GM18873 (cell line): Measurements from ENCODE around the gene MSRB3.

Experiments used
- ATAC-seq: cut with Tn5 transposase; IDR thresholded peaks from one replicate; pipeline ENCODE4 v1.9.1; 2021; ENCODE audit warnings: mild to moderate bottlenecking, moderate library complexity, moderate number of reproducible peaks; ENCODE audit not compliant: unreplicated experiment, low FRiP score

The MSRB3 gene

DNA sequence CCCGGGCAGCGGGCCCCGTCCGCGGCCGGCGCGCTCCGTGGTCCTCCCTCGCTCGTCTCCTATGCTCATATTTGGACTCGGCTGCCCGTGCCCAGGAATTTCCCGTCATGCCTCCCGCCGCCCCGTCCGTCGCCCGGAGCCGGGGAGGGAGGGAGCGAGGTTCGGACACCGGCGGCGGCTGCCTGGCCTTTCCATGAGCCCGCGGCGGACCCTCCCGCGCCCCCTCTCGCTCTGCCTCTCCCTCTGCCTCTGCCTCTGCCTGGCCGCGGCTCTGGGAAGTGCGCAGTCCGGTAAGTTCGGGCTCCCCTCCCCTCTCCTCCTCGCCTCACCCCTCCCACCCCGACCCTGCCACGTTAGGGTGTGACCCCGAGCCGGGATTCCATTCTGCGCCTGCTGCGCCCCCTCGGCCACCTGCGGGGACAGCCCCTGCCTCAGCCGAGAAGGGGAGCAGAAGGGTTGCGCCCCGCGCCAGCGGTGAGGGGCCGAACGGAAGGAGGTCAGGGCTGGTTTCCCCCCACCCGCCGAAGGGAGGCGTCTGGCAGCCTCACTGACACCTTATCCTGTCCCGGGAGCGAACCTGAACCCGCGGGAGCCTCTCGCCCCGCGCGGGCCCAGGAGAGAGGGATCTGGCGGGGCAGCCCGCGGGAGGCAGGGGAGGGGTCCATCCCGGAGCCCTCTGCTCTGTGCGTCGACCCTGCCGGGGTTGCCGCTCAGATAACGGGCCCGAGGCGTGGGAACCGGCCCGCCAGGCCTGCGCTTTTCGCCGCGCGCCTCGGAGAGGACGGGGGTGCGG, at the start of gene MSRB3:
Gene MSRB3 (plus strand): TSS at position 108 of the 793 bp plus-strand sequence. CDS start 29,897 bp downstream, outside the sequence.
- peak; percentile 68 for ATAC-seq

DNA sequence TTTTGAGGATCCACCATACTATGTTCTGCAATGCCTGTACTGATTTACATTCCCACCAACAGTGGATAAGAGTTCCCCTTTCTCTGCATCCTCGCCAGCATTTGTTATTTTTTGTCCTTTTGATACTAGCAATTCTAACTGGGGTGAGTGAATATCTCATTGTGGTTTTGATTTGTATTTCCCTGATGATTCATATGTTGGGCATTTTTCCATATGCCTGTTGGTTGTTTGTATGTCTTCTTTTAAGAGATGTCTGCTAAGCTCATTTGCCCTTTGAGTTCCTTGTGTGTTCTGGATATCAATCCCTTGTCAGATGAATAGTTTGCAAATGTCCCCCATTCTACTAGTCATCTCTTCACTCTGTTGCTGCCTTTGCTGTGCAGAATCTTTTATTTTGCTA, 49.0 kb upstream of the MSRB3 start:
- ATAC-seq: no peak

DNA sequence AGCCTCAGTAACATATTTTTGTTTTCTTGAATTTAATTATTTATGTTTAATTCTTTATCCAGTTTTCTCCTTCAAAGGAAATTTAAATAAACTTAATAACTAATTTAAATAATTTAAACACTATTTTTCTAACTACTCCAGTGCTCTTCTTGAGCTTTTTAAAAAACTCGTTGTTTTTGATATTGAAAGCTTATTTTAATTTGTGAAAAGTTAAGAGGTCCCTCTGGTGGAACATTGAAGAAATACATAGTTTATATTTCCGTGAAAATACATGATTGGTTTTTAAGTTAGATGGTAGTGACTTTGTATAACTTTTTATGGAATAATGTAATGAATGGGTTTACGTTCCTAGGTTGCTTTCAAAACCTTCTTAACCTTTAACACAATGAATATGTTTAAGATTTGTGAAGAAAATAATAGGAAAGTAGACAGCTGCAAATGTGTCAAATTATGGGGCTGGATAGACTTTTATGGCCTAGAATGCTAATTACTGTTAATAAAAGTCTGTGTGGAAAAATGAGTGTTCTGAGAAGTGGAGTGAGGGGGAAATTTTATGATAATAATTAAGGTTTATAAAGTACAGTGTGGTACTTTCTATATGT, 45.9 kb upstream of the MSRB3 start:
- no peak for ATAC-seq

DNA sequence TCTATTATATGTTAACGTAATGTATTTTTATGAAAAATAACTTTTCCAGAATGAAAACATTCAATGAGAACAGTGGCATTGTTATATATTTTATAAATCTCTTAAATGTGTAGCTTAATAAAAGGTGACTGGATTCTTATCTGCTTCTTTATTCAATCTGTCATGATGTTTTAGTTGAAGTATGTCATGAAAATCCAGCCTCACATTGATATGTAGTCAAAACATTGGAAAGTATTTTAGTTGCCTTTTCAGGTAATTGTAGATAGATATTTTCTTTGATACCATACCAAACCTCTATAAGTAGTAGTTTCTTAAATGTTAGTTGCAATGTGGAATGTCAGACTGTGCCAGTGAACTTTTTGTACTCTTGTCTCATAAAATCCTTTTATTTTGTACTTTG, 41.3 kb upstream of the MSRB3 start:
- no peak for ATAC-seq

DNA sequence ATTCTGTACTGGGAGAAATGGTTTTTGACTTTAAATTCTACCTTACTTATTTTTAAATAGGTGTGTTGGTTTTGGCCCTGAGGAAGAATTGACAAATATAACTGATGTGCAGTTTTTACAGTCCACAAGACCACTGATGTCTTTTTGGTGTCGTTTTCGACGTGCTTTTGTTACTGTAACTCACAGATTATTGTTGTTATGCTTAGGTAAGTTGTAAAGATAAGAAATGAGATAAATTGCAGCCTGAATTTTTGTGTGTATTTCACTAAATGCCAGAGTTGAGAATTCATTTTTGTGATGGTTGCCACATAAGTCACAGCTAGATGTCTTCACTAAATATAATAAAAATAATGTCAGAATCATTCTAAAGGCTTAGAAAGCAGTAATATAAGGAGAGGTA, 39.9 kb upstream of the MSRB3 start:
- no peak for ATAC-seq

DNA sequence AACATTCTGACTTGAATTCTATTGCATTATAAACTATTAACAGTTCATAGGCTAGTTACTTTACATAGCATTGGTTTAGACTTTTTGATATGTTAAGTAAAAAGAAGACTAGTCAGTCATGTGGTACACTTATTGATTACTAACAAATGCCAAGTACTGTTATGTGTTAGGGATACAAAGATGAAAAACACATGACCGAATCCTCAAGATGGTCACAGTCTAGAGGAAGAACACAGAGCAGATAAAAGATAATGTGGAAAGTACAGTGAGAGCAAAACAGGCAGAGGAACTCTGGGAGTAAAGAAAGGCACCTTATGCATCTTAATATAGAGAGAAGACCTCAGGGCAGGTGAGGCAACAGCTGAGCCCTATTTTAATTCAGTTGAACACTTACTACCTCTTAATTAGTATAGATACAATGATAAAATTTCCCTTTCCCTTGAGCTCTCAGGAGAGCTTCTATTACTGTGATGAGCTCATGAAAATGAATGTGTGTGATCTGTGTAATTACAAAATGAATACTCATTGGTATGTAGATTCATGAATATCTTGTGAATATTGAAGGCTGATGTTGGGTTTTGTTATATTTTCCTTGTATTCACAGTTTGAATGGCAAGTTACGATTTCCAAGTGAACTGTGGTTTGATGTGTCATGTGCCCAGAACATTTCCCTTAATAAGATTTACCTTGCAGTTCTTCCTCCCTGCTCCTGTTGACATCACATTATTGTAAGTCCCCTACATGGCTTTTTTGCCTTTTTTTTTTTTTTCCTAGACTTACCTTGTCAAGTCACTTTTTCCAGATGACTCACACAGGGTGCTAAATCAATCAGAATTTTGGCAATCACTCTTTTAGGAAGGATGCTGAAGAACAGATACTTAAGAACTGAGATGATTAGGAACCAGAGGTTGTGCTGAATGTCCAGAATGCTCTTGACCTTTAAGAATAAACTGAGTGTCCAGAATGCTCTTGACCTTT, 29.5 kb upstream of the MSRB3 start:
- no peak for ATAC-seq

DNA sequence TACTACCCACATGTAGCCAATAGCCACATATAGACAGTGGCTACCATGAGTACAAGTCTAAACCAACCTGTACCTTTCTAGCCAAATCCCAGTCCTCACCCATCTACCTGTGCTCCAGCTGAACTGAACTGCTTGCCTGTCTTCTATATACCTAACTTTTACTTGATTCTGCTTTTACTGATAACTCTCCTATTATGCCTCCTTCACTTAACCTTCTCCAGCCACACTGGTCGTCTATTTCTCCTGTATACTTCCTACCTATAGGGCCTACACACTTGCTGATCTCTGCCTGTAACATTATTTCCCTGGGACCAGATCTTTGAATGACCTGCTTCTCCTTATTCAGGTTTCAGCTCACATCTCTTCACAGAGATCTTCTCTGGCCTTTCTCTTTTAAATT, 26.0 kb upstream of the MSRB3 start:
- no peak for ATAC-seq

DNA sequence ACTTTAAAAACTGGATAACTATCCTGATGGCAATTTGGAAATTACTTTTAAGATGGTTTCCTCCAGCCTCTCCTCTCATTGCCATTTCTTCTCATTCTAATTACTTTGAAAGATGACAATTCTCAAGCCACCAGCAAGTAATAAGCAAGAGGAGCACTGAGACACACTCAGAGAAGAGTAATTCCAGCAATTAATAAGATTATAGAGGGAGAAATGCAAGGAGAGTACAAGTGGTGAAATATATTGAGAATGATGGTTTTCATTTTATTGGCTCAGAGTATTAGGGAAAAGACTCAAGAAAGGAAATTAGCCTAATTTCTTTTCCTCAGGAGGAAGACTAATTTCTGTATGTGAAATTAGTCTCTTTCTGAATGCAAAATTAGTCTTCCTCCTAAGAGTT, 20.5 kb upstream of the MSRB3 start:
- no peak for ATAC-seq

DNA sequence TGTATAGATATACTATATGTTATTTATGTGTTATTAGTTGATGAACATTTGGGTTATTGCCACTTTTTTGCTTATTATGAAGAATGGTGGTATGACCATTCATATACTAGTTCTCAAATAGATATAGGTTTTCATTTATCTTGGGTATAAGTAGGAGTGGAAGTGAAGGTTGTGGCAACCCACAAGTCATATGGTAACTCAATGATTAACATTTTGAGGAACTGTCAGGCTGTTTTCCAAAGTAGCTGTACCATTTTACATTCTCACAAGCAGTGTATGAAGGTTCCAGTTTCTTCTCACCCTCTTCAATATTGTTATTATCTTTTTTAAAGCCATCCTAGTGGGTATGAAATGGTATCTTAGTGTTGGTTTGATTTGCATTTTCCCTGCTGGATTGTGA, 19.0 kb upstream of the MSRB3 start:
- no peak for ATAC-seq

DNA sequence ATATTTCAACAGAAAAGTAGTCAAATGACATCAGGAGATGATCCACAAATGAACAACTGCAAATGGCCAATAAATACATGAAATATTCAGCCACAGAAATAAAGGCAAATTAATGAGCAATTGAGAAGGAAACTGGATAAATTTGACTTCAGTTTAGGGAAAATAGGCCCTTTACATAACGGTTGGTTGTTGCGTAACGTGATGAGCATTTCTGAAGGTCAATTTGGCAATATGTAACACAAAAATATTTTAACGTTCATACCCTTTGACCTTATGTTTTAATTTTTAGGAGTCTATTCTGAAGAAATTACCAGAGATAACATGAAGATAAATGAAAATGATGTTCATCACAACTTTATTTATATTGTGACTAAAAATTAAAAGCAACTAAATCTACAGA, 14.7 kb upstream of the MSRB3 start:
- ATAC-seq: no peak

DNA sequence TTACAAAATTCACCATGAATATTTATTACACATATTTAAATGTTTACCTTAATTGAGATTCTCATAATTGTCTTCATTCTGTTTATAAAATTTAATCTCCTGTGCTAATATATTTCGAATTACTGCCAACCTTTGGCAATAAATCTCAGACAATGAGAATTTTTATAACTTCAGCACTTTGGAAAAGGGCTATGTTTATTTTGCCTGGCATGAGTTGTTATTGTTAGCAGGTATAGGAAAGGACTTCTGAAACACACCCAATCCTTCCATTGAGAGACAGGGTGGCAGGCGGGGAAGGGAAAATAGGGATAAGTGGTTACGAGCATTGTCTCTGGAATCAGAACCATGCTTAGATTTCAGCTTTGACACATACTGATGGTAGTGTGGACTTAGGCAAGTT, 12.1 kb upstream of the MSRB3 start:
- ATAC-seq: no peak

DNA sequence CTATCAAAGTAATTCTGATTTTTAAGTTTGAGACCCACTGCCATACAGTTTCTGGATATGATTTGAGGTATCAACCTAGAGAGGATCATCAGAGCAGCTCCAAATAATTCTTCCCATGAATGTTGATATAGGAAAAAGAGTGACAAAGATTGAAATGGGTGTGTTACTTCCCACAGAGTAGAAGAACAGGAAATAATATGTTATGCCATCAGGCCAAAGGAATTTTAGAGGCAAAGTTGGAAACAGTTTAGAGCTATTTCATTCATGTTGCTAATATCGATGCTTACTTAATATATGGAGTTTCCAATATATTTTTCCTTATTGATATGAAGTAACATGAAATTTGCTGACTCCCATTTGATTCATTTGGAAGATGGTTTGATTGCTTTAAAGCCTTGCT, 8.9 kb upstream of the MSRB3 start:
- ATAC-seq: no peak

DNA sequence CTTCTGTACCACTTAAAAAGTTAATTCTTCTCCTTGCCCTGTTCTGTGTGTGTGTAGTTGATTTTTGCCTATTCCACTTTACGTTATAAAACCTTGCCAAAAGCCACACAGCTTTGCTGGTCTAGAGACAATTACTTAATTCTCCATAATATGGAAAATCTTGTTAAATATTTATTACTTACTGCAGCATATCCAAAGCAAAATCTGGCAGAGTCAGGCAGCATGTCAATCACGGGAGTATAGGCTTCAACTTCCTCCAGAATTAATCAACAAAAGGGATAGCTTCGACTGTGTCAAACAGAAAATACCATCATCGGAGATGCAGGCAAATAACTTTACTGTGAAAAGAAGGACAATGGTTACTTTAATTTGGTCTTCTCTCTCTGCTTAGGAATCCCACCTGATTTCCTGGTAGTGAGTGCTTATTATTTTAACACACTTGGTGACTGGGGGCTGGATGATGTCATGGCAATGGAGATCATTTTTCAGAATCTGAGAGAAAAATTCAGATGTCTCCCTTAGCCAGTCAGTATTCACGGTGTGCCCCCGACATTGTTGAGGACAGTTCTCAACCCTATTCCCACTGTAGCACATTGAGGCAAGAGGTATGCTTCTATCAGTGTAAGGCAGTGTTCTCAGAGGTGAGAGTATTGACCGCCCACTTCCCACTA, 3.7 kb upstream of the MSRB3 start:
- no peak for ATAC-seq

DNA sequence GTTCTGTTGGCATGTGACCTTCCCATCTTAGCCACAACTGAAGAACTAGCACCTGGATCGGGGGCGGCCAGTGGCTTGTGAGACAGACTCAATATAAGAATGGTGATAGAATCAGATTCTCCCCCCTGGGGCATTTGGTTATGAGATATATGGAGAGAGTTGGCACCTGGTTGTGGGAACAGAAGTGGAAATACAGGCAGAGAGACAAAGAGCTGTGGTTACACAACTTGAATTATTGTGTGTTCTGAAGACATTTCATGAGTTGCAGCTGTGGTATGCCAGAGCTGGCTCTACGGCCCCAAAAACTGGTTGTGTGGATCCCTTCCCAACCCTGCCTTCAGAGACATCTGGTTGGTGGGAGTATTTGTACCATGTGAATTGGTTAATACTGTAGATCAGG, 2.9 kb upstream of the MSRB3 start:
- ATAC-seq: no peak

DNA sequence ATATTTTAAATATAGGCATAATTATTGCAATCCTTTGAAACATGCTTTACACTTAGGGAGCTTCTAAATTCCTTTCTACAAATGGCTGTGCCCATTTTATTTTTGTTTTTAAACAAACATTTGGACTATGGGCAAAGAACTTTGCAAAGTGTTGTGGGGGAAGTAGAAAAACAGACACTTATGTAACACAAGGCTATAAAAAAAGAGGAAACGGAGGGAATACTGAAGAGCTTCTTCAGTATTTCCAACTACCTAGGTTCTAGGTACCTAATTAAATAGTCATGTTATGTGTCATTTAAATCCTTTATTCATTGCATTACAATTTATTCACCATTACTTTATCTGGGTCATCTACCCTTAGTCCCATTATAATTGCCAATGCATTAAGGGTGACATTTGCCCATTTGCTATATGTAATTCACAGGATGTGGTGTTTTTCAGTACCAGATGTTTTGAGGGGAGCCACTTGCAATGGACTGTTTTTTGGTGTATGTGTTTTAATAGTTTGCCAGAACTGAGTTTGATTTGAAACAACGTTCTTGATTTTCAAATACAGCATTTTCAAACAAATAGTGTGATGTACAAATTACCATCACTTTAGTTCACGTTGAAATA, 1.5 kb upstream of the MSRB3 start:
- ATAC-seq: no peak

DNA sequence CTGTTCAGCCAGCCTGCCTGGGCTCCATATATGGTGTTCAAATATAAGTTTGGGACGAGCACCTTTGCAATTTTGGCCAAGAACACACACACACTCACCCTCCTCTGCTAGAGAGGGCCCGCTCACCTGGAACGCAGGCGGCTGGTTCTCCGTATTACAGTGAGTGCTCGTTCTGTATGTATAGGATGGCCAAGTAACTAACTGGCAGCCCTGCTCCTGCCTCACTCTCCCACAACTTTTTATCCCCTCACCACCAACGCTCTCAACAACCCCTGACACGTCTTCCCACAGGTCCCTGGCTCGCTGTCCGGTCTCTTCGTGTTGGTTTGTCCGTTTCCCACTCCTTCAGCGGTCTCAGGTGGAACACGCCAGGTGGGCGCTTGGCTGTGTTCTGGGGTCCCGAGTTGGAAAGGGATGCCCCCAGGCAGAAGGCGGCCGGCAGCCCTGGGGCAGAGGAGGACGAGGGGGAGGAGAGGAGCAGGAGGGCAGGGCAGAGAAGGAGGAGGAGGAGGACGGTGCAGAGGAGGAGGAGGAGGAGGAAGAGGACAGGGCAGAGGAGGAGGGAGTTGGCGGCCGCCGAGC, 398 bp upstream of the MSRB3 start:
- ATAC-seq: no peak

DNA sequence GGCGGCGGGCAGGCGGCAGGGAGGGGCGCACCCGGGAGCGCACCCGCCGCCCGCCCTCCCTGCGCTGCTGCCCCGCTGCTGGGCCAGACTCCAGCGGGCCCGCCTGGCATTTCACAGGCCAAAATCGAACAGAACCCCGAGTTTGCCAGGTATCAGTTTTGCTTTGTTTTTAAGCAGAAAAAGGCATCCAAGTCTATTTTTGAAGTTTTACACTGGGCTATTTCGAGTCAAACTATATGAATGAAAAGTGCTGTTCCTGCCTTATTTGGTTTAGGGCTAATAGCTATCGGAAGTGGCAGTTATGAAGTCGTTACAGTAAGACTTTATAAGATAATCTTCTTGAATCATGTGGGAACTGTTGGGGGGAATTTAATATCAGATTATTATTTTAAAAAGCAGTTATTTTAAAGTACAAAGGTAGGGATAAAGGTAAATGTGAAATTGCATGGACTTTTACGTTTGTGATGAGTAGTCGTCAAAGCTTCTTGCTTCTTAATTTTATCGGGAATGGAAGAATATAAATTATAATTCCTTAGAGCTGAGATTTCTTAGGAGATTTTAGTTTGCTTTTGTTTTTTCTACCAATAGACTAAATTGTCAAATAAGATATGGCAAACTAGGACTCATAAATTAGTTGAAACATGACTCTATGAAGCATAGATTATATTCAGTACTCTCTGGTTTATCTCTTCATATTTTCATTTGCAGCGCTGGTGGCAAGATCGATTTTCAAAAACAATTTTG, 1.1 kb downstream of the MSRB3 start:
- ATAC-seq: no peak

DNA sequence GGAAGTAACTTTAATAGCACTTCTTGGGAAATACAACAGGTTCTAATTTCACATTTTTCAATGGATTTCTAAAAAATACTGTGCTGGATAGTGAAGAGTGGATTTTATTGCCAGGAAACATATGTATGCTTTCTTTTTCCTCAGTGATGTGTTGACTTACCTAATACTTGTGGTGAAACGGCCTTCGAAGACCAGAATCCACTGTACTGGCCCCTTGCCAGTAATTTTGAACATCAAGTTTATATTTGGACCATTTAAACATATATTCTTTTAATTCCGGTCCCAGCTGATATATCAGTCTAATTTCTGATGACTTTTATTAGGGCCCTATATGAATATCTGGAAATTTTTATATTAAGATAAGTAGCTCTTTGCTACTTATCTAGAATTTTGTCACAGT, 1.8 kb downstream of the MSRB3 start:
- ATAC-seq: no peak

DNA sequence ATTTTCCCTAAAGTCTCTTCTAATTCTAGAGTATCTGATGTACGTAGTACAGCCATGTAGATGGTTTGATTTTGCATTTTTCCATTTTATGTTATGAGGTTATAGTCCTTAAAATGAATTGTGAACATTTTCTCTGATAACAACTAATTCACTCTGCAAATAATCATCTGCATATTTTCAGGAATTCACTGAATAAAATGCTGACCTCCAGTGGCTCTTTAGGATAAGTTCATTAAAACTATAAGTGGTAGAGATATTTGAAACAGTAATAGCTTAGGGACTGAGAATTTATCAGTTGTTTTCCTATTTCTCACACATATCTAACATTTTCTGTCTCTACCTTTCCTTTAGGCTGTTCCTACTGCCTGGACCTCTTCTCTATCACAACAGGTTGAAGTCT, 4.4 kb downstream of the MSRB3 start:
- ATAC-seq: no peak
